GM19238 (cell line): ENCODE results near the gene CRYBA2.
A peak's percentile ranks its signal among the peaks of the same experiment; 100 is the strongest.

Experiments
- DNase-seq: peaks from one replicate; pipeline ENCODE4 v3.0.0; 2011; ENCODE audit warnings: low spot score; ENCODE audit not compliant: insufficient read length

CRYBA2 gene

DNA sequence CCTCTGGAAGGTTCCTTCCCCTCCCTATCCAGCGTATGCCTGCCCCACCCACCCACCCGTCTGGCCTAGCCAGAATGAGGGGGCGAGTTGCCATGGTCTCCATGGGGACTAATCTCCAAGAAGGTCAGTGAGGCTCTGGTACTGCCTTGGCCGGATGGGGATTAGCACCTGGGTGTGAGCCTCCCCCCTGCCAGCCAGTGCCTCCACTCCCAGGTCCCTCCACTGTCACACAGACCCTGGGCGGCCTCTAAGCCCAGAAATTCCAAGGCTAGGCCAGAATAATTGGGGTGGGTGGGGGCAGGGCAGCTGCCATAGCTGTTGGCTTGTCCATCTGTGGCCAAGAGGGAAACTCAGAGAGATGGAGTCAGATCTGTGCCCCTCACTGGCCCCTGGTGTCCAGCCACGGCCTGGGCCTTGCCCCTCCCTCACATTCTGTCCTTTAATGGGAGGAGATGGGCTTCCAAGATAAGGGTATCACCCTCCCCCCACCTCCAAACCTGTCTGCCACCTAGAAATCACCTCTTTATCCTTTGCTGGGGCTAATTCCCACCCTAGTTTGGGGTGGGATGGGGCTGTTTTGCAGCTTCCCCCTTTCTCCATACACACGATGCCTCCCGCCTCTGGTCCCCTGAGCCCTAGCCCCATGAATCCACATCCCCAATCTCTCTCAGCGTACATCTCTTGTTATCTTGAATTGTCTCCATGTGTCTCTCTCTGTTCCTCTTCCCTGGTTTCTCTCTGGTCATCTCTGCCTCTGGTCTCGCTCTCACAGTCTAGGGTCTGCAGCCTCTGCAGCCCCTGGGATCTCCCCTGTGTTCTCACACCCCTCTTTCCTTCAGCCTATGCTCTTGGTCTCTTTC lies 6.0 kb upstream of the CRYBA2 start:
- DNase-seq, result no peak

DNA sequence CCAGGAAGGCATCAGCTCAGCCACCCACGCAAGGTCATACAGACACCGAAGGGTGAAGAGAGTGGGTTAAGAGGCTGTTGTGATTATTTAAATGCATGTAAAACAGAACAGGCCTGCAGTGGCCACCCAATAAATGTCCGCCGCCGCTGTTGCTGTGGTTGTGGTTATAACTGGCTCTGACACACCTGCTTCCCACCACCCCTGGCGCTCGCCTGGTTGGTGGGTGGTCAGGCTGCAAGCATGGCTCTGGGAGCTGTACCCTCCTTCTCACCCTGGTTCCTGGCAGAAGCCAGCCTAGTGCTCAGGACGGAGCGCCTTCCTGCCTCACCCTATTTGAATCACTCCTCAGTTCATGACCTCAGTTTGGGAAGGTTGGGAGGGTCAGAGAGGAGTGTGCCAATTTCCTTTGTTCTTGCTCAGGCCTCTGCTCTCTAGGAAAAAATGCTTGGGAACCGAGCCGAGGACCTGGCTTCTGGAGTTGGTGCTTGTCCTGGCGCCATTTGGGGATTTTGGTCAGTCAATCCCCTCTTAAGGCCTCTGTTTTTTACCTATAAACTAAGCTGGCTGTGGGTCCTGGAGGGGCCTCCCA lies 5.3 kb upstream of the CRYBA2 start:
- DNase-seq, result no peak

DNA sequence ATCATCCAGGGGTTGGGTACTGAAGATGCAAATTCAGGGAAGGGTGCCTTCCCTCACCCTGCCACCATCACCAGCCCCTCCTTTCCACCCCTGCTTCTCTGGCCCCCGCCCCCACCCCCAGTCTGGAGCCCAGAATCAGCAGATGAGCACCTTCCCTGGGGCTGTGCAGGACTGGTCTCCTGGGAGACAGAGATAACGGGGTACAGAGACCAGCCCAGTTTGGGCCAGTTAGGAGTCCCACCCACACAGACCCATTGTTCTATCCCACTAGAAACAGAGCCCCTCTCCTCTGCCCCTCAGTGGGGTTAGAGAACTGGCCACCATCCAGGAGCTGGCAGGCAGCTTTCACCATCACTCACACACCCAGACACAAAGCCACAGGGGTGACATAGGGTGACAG lies 4.5 kb upstream of the CRYBA2 start:
- DNase-seq, result no peak

DNA sequence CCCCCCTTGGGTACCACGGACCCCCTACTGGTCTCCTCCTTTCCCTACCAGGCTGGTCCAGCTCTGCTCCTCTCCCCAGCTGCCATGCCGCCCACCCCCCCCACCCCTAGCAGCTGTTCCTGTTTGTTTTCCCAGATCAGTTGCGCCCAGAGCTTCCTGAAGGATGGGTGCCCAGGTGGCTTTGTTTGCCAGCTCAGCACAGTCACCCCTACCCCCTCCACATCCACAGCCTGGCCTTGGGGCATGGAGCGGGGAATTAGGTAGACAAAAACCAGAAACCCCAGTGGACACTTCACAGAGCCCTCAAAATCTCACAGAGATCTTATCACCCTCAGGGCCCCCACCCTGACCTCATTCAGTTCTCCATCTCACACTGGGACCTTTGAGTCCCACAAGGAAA lies 3.7 kb upstream of the CRYBA2 start:
- no peak for DNase-seq

DNA sequence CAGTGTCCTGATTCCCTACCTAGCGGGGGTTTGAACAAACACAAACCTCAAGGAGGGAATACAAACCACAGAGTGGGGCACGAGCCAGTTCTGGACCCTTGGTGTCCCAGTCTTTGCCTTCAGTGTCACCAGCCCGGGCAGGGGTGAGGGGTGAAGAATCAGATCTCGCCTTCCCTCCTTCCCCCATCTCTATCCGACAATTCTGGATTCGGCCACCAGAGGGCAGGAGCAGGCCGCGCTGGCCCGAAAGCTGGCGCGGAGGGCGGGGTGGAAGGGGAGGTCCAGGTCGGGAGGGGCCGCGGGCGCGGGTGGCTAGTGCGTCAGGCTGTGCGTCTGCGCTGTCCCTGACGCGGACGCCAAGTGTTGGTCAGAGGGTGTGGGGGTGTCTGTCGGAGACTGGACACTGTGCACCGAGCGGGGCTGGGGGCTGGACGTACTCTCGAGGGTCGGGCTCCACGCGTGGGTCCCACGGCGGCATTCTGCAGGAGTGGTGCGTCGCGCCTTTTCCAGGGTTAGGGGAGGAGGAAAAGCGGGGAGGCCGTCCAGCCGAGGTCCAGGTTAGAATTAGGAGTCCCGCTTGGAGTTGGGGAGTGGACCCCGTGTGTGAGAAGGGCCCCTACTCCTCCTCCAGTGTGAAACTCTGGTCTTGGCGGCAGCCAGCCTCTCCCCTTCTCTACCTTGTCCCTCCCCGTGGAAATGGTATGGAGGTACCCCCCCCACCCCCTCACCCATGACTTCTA lies 2.9 kb upstream of the CRYBA2 start:
- DNase-seq, result peak; percentile 84

DNA sequence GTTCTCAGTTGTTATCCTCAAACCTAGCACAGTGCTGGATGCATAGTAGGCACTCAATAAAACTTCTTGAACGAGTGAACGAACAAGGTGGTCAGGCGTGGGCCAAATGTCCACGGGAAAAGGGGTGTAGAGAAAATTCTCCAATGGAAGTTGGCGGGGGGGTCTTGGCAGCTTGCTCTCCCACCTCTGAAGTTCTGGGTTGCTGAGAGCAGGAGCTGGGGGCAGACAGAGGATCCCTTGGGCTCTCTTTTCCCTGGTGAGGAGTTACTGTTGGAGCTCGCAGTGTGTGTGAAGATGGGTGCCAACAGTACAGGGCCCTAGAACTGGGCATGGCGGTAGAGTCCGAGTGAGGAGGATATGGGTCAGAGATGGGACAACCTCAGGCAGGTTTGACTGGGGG lies 2.3 kb upstream of the CRYBA2 start:
- DNase-seq, result no peak

DNA sequence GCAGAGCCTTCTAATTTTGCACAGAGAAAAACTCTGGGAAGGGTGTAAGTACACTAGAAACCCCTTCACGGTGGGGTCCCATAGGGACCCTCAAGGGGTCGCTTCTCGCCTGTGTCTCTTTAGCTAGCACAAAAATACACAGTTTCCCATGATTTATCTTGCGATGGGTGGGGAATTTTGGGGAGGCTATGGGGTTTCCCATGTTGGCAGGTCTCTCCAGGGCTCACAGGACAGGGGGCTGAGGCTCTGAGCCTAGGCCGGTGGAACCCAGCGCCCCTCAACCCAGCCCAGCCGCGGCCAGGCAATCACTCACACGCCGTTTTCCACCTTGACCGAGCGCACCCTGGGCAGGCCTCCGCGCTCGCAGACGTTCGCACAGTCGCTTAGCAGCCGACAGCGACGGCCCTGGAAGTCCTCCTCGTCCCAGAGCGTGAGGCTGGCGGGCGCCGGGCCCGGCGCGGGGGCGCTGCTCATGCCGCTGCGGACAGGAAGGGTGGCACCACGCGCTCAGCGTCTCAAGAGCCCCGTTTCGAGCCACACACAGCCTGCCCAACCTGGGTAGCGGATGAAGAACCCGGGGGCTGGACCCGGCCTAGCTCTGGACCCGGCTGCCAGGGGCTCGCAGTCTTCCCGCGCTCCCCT lies 398 bp downstream of the CRYBA2 start:
- no peak for DNase-seq

DNA sequence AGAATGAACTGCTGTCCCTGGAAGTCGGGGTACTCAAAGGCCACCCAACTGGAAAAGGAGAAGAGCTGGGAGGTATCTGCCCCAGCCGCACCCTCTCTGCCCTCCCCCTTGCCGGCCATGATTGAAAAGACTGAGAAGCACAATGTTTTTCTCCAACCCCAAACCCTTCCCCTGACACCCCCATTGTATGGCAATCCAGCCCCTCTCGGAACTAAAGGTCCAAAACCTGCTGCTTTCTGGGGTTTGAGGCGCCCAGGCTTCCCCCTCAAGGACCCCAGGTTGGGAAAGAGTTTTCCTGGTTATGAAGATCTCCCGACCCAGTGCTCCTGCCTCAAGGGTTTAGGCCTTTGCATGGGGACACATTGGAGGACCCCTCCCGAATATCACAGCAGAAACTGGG lies 1.0 kb downstream of the CRYBA2 start:
- no peak for DNase-seq

DNA sequence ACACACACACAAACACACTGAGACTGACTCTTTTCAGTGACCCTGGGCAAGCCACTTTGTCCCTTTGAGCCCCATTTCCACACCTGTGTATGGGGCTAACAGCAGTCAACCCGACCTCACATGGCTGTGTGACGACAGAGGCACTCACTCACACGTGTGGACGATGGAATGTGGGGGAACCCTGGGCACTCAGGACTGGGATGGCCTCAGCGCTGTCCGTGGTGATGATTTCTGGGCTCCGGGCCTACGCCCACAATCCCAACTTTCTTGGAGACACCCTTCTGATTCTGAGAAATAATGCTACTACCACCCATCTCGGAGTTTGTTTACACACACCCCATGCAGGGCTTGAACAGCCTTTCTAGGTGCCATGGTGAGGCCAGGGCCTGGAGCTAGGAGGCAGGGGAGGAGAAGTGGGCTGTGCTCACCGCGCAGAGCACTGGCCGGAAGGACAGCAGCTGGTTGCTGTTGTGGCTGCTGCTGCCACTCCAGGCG lies 1.5 kb downstream of the CRYBA2 start:
- DNase-seq, result no peak

DNA sequence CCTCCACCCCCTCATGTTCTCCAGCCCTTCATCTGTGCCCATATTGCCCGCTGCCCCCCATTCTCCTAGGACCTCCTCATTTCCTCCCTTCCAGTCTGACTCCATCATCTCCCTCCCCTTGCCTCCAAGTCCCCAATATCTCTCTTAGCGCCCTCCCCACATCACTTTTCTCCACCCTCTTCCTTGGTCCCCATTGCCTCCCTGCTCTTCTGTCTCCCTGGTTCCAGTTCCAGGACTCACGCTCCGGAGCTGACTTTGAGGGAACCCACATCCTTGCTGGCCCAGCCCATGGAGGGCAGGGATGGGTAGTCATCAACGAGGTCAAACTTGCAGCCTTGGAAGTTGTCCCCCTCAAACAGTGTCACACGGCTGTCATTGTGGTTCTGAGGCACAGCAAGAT lies 2.6 kb downstream of the CRYBA2 start:
- DNase-seq, result no peak

DNA sequence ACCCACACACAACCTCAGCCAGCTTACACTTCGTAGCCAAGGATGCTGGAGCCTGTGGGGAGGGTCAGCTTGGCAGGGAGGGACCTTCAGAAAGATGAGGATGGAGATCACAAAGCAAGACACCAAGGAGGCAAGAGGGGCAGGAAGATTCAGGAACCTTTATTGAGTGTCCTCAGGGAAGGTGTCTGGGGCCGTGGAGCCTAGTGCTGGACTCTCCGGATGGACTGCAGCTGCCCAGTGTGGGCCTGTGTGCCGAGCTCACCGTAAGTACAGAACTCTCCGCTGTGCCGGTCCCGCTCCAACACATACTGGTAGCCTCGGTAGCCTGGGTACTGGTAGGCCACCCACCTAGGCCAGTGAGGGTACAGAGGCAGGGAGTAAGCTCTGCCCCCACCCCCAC lies 3.2 kb downstream of the CRYBA2 start:
- no peak for DNase-seq

DNA sequence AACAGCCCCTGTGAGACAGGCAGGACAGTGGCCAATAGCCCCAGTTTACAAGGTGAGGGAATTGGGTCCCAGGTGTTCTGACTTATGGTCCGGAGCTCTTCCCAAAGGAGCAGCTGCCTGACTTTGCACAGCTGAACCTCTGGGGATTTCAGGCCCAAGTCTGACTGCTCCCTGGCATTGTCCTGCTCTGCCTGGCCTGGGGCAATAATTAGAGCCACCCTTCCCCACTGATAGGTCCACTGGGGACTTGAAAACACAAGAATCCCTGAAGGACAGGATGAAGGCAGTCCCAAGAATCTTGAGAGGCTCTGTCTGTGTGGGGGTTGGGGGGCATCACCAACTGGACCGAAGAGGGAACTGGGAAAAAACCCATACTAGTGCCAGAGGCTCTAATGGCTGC lies 4.6 kb downstream of the CRYBA2 start:
- no peak for DNase-seq

DNA sequence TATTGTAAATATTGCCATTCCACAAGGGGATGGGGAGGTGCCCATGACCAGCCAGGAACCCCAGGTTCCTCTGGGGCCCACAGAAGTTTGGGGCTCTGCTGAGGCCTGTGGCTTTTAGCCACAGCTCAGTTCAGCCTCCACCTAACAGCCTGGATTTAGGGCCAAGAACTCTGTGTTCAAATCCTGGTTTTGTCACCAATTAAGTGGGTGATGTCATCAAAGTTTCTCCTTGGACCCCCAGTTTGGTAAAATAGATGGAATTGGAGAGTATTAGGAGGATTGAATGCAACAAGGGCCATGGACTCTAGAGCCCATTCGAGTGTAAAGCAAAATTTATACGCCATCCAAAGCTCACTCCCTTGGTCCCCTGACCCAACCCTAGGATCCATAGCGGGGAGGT lies 5.1 kb downstream of the CRYBA2 start:
- DNase-seq, result no peak

DNA sequence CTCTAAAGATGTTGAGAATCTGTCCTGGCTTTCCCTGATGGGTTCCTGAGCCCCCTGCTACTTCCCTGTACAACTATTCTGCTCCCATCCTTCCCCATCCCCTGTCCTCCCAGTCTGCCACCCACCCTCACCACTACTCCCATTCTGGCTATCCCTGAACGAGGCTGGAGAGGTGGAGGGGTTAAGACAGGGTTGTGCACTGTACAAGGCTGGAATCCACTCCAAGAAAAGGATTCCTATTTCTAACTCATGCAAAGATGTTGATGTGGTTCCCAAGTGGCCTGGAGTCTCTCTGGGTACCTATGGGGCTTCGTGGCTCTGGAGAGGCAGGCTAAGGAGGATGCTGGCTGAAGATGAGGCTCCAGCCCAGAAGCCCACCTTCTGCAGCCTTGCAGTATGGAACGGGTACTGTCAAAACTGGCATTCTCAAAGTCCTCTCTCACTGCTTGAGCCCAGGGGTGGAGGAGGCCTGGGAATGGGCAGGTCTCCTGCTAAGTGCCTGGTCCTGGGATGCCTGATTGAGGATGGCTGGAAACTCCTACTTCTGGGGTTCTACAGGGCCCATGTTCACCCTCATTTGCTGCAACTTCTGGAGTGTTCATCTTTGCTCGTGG lies 7.0 kb downstream of the CRYBA2 start:
- no peak for DNase-seq

DNA sequence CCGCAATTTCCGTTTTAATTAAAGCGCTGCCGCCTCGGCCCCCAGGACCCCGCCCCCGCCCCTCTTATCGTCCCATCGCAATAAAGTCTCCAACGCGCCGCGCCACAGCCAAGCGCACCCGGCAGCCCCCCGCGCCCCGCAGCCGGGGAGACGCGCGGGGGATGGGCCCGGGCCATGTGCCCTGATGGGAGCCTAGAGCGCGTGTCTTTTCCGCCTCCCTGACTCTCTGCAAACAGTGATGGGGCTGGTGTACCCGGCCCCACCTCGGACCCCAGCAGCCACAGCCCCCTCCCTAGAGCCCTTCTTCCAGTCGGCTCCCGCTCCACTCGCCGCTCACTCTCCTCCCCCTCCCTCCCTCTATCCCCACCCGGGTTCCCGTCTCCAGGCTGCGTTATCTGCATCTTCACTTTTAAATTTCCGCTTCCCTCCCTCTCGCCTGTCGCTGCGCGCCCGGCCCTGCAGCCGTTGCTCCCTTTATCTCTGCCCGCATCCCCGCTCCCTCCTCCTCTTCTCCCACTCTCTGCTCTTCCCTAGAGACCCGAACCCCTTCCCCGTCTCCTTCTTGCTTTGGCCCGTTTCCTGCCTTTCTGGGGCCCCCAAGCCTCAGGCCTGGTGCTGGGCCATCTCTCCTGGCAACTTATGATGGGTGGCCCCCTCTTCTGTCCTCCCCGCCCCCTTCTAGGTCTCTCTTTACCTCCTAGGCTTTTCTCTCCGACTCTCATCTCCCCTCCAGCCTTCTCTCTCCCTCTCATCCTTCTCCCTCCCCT lies 7.7 kb downstream of the CRYBA2 start:
- no peak for DNase-seq

DNA sequence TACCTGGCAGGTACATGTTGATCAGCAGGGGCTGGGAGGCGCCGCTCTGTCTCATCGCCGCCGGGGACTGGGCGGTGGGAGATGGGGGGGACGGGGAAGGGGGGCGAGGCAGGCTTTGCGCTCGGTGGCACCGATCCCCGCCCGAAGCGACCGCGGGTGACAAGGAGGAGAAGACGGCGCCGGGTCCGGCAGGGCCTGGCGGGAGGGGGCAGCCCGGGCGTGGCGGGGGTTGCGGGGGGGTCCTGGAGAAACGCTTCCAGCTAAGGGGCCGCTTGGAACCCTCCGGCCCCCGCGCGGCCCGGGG lies 8.2 kb downstream of the CRYBA2 start, which contains the start of gene FEV:
TSS of gene FEV (minus strand) at position 164 of the 304 bp plus-strand sequence. CDS start at position 55, 109 bp downstream.
- DNase-seq, result no peak

DNA sequence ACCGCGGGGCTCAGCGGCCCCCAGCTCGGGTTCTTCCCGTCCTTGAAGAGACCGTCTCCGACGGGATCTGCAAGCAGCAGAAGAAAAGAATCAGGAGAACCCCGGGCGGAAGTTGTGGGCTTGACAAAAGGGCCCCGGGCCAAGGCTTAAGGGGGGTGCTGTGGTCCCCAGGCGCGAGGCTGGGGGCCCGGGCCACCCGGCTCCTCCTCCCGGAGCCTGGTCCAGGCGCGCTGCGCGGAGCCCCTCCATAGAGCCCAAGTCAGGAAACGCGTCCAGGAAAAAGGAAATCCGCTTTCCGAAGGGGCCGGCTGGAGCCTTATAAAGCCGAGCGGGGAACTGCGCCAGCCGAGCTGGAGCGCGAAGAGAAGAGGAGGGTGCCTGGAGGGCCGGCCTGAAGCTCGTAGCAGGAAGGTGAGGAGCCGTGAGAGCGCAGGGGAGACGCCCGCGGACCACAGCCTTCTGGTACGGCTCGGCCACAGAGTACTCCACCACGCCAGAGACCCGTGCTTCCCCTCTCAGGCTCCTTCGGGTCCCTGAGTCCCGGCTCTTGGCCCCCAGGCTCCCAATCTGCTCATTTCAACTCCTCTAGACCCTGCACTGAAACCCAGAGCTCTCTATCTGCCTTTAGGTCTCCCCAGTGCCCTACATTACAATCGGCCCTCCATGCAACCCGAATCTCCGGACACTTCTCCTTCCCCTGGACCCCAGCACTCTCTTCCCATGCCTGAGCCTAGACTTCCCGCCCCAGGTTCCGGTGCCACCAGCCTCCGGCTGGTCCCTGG lies 8.8 kb downstream of the CRYBA2 start:
- DNase-seq, result no peak

DNA sequence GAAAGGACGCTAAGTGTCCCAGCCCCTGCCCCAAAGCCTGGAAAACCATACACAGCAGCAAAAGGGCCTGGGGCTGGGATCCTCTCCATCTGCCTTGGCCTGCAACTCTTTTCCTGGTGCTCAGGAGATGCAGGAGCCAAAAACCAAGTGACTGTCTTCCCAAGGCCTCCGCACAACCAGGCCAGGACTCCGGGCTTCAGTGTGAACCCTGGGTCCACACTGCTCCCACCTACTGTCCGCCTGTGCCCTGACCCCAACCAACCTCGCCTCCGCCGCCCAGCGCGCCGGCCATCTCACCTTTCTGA lies 9.3 kb downstream of the CRYBA2 start:
- no peak for DNase-seq

DNA sequence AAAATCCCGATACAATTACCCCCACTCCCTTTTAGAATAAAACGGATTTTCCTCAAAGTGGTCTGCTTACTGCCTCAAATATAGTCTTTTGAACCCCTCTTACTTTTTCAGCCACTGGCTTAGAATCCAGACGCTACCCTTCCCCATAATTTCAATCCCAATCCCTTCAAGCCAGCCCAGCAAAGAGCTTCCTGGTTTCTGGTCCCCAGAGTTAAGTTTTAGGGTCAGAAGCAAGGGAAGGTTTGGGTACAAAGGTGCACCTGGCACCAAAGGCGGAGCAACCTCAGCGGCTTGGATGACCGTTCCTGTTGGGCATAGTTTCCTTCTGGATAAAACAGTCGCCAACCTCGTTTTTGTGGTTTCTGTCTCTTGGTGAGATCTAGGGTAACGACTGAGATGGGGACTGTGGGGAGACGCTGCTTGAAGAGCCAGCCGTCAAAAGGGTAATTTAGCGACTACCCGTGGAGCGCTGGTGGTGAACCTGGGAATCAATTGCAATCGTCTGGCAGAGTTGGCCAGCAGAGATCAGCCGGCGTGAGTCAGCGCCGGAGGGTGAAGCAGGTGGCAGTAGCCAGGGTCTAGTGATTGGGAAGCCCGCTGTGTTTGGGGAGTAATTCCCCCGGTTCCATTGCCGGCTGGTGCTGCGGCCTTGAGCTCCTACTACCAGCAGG lies 9.8 kb downstream of the CRYBA2 start:
- no peak for DNase-seq
